GM18867 (cell line): ENCODE measurements around the gene PSD4.

Experiments used
- ATAC-seq: cut with Tn5 transposase; IDR thresholded peaks from one replicate; pipeline ENCODE4 v1.9.1; 2021; ENCODE audit warnings: mild to moderate bottlenecking, moderate library complexity; ENCODE audit not compliant: unreplicated experiment

The PSD4 gene

GRCh38 chr2:113141451-113141850 is 32.3 kb upstream of the PSD4 start:
- no peak for ATAC-seq

GRCh38 chr2:113142290-113142689 is 31.5 kb upstream of the PSD4 start:
- no peak for ATAC-seq

GRCh38 chr2:113144259-113144658 is 29.5 kb upstream of the PSD4 start:
- ATAC-seq: no peak

GRCh38 chr2:113148606-113149552 is 24.9 kb upstream of the PSD4 start:
- no peak for ATAC-seq

- ATAC-seq: no peak
Measured at GRCh38 chr2:113149553-113150257, 24.1 kb upstream of the PSD4 start.

- no peak for ATAC-seq
Measured at GRCh38 chr2:113150258-113150601, 23.5 kb upstream of the PSD4 start.

GRCh38 chr2:113155331-113155730 is 18.4 kb upstream of the PSD4 start:
- no peak for ATAC-seq

- no peak for ATAC-seq
Measured at GRCh38 chr2:113156278-113157117, 17.3 kb upstream of the PSD4 start.

- no peak for ATAC-seq
Measured at GRCh38 chr2:113157118-113157896, 16.5 kb upstream of the PSD4 start.

GRCh38 chr2:113157897-113158753 is 15.6 kb upstream of the PSD4 start:
- no peak for ATAC-seq

- no peak for ATAC-seq
Measured at GRCh38 chr2:113158884-113159553, 14.8 kb upstream of the PSD4 start.

GRCh38 chr2:113160248-113160647 is 13.5 kb upstream of the PSD4 start:
- no peak for ATAC-seq

- ATAC-seq: no peak
Measured at GRCh38 chr2:113160962-113161361, 12.8 kb upstream of the PSD4 start.

- ATAC-seq: no peak
Measured at GRCh38 chr2:113162173-113162572, 11.6 kb upstream of the PSD4 start.

- no peak for ATAC-seq
Measured at GRCh38 chr2:113162869-113163268, 10.9 kb upstream of the PSD4 start.

- ATAC-seq: no peak
Measured at GRCh38 chr2:113164215-113164929, 9.4 kb upstream of the PSD4 start.

GRCh38 chr2:113164930-113165585 is 8.7 kb upstream of the PSD4 start:
- ATAC-seq: no peak

GRCh38 chr2:113166187-113166645 is 7.6 kb upstream of the PSD4 start:
- no peak for ATAC-seq
